AG04450 (cell line): ENCODE data around the gene GUCY2D. TPM values are rescaled to one million over a fixed set of nuclear protein-coding genes. Genes with fewer than 3 reads are reported as not detected.

Experiments
- CTCF ChIA-PET: fragments of 300-600, 350-600 bp; formaldehyde crosslinking; extraction: SDS; loops from one replicate; lab custom pipeline; 2022; ENCODE audit warnings: antibody characterized with exemption, inconsistent platforms; lab: Charles Lee
- POLR2A ChIA-PET: fragments of 350-600 bp; formaldehyde crosslinking; extraction: SDS; loops from one replicate; lab custom pipeline; 2021; ENCODE audit warnings: antibody characterized with exemption, inconsistent platforms; lab: Yijun Ruan, JAX
- DNase-seq: peaks from one replicate; pipeline ENCODE4 v3.0.0-alpha.2; 2011; ENCODE audit warnings: low read depth, low spot score
- H3K27ac ChIP-seq: one replicate; pipeline ENCODE4 v1.5.1; 2012; ENCODE audit warnings: low read depth, low read length, control low read depth
- H3K27me3 ChIP-seq: one replicate; pipeline ENCODE4 v1.6.0; 2012; ENCODE audit warnings: low read length; ENCODE audit not compliant: control insufficient read depth, insufficient read depth
- H3K4me3 ChIP-seq: 2 replicates; pipeline ENCODE4 v1.5.1; 2011; ENCODE audit warnings: mild to moderate bottlenecking, low read depth, low read length, control low read depth
- H3K9me3 ChIP-seq: 2 replicates; pipeline ENCODE4 v1.5.1; 2012; ENCODE audit warnings: low read length; ENCODE audit not compliant: control insufficient read depth, insufficient read depth
- polyA plus RNA-seq: library from polyadenylated mRNA; depleted of rRNA; stranded (reverse); fragments of >200 nt; gene quantifications from 2 replicates; pipeline ENCODE4 v1.2.3, GENCODE V29; 2011
- TF ChIP-seq, protein P1 (sequence below): IDR thresholded peaks from 2 replicates; pipeline ENCODE4 v1.5.1; 2011; ENCODE audit warnings: low read depth, low read length, control low read depth, inconsistent platforms

Gene GUCY2D
- polyA plus RNA-seq, 1 experiment: not detected

DNA sequence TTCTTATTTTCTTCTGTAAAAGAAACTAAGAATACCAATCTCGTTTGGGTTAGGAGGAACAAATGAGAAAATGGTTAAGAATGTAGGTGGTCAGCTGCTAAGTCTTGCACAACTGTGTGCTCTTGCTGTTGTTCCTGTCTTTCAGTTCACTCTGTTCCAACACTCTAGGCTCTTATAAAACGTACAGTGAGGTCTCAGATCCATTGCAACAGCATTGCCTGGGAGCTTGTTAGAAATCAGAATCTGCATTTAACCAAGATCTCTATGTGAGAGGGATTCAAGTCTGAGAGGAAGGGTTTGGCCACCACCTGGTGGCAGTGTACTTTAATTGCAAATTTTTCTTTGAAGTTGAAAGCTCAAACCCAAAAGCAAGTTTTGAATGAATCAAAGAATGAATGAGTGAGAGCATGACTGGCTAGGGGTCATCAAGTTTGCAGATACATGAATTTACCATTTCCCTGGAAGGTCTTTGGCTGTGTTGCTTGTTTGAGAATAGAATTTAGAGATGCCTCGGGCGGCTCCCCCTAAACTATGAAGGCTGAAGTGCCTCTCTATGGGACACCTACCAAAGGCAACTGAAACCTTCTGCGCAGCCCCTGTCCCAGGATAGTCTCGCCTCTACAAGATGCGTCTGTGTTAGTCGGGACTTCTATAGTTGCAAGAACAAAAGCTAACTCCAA is 39.0 kb downstream of the GUCY2D start:
- TF ChIP-seq, protein P1, sequence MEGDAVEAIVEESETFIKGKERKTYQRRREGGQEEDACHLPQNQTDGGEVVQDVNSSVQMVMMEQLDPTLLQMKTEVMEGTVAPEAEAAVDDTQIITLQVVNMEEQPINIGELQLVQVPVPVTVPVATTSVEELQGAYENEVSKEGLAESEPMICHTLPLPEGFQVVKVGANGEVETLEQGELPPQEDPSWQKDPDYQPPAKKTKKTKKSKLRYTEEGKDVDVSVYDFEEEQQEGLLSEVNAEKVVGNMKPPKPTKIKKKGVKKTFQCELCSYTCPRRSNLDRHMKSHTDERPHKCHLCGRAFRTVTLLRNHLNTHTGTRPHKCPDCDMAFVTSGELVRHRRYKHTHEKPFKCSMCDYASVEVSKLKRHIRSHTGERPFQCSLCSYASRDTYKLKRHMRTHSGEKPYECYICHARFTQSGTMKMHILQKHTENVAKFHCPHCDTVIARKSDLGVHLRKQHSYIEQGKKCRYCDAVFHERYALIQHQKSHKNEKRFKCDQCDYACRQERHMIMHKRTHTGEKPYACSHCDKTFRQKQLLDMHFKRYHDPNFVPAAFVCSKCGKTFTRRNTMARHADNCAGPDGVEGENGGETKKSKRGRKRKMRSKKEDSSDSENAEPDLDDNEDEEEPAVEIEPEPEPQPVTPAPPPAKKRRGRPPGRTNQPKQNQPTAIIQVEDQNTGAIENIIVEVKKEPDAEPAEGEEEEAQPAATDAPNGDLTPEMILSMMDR: peak; percentile 65
- Histone ChIP-seq H3K9me3 (no peaks in the 10 kb centered on the region; the same call in 1 of the 2 replicates), H3K4me3 (no peak overlapping the region), H3K27me3 (peaks cover 31% of the 10 kb centered on the region), H3K27ac (peak overlapping the region; percentile 11)
- DNase-seq: peak; percentile 29
- ChIA-PET POLR2A (interaction anchor here (0.7 to 1.1 kb wide), 2 partner anchors 126 to 129 kb away, joined by 5 read pairs; partner anchors contain the start of gene RNF227), CTCF (interaction anchor here (0.5 to 3.2 kb wide), 39 partner anchors 9 to 218 kb away, joined by 3 to 30 read pairs (median 5); partner anchors contain the start of genes CNTROB, KCNAB3, RNF227 and TRAPPC1)

DNA sequence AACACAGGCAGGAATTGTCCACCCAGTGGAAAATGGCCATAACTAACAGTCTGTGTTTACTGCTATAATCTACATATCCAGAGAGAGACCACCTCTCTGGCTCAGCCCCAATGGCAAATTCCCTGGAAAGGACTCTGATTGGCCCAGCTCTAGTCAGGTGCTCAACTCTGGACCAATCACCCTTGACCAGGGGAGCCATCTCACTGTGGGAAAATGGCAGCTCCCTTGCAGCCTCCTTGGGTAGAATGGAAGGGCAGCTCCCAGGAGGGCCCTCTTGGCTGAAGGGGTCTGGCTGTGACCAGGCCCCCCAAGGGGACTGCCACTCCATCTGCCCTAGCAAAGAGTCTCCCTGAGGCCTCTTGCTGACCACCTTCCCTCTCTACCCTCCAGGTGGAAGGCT is 39.6 kb downstream of the GUCY2D start:
- TF ChIP-seq, protein P1: no peak
- no peak overlapping the region for H3K4me3 ChIP-seq
- H3K27ac ChIP-seq: no peak overlapping the region
- H3K27me3 ChIP-seq: peaks cover 36% of the 10 kb centered on the region
- POLR2A ChIA-PET: interaction anchor here (0.7 to 1.1 kb wide), 2 partner anchors 126 to 129 kb away, joined by 5 read pairs; partner anchors contain the start of gene RNF227
- DNase-seq: no peak
- CTCF ChIA-PET: interaction anchor here (0.6 to 3.2 kb wide), 36 partner anchors 10 to 219 kb away, joined by 3 to 30 read pairs (median 5); partner anchors contain the start of genes CNTROB, KCNAB3, RNF227 and TRAPPC1
- H3K9me3 ChIP-seq: no peaks in the 10 kb centered on the region; the same call in 1 of the 2 replicates

DNA sequence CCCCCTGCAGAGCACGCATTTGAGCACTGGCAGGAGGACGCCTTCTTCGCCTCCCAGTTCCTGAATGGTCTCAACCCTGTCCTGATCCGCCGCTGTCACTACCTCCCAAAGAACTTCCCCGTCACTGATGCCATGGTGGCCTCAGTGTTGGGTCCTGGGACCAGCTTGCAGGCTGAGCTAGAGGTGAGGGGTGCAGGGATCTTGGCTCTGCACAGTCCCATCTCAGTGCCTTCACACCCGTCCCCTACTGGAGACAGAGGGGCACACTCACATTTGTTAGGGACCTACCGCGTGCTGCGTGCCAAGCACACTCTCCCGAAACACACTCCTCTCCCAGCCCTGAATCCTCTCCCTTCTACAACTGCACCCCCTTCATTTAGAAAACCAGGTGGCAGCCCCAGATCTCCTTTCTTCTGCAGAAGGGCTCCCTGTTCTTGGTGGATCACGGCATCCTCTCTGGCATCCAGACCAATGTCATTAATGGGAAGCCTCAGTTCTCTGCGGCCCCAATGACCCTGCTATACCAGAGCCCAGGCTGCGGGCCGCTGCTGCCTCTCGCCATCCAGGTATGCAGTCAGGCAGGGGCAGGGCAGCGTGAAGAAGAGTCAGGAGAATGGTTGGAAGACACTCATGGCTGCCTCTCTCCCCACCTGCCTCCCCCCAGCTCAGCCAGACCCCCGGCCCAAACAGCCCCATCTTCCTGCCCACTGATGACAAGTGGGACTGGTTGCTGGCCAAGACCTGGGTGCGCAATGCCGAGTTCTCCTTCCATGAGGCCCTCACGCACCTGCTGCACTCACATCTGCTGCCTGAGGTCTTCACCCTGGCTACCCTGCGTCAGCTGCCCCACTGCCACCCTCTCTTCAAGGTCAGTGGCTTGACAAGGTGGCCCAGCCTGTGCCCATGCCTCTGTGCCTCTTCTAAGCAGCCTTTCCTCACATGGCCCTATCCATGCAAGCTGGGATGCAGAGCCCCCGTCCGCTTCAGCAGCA is 42.7 kb downstream of the GUCY2D start:
- no peak for DNase-seq
- POLR2A ChIA-PET: no interaction called here
- CTCF ChIA-PET: interaction anchor here (1.0 to 1.2 kb wide), 2 partner anchors 13 to 61 kb away, joined by 3 to 4 read pairs; no protein-coding TSS in a partner anchor

DNA sequence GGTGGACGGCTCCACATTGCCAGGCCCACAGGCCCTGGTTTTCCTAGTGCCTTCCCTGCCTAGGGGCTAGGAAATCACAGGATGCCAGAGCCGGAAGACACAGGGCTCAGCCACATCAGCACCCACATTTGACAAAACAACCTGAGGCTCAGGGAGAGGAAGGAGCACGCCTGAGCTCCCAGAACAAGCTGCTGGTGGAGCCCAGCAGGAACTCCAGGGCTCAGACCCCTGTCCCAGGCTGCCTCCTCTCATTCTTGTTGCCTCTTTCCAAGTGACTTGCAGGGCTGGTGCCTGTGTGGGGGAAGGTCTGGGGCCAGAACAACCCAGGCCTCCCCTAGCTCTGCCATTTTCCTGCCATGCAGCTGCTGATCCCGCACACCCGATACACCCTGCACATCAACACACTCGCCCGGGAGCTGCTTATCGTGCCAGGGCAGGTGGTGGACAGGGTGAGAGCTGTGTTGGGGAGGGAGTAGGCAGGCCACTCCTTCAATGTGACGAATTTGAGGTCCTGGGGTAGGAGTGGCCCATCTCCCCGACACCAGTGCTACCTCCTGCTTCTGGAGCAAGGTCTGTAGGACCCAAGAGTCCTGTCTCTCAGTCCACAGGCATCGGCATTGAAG is 44.0 kb downstream of the GUCY2D start:
- peaks cover 31% of the 10 kb centered on the region for H3K27me3 ChIP-seq
- no peak overlapping the region for H3K27ac ChIP-seq
- CTCF ChIA-PET: interaction anchor here (1.6 kb wide), 1 partner anchor 14 kb away, joined by 7 read pairs; no protein-coding TSS in a partner anchor
- H3K9me3 ChIP-seq: no peaks in the 10 kb centered on the region
- H3K4me3 ChIP-seq: no peak overlapping the region
- TF ChIP-seq, protein P1: no peak
- POLR2A ChIA-PET: no interaction called here
- DNase-seq: no peak

More for the DNA sequence above, 42.7 kb downstream of the GUCY2D start:
- Histone ChIP-seq H3K27ac (no peak overlapping the region), H3K4me3 (no peak overlapping the region), H3K27me3 (peaks cover 38% of the 10 kb centered on the region), H3K9me3 (no peaks in the 10 kb centered on the region)
- TF ChIP-seq, protein P1: no peak
